Ascending aorta (tissue), 2 donors: Measurements from ENCODE around the gene DIPK1B. TPM values are rescaled to one million over a fixed set of nuclear protein-coding genes. Genes with fewer than 3 reads are reported as not detected.

Source experiments
- DNase-seq, 2 donors: peaks; one replicate each; pipeline ENCODE4 v3.0.0-alpha.2; 2019; ENCODE audit warnings: low spot score in 2 of 2
- H3K27ac ChIP-seq, 2 donors: fragments of 200-600 bp; sonication (generic); one replicate each; pipeline ENCODE4 v1.5.1; 2016 to 2017; ENCODE audit warnings: mild to moderate bottlenecking in 1 of 2
- H3K27me3 ChIP-seq: fragments of 200-600 bp; sonication (generic); one replicate; pipeline ENCODE4 v1.5.1; 2017
- H3K36me3 ChIP-seq, 2 donors: fragments of 200-600 bp; sonication (generic); one replicate each; pipeline ENCODE4 v1.5.1; 2016
- H3K4me1 ChIP-seq, 2 donors: fragments of 200-600 bp; sonication (generic); one replicate each; pipeline ENCODE4 v1.5.1; 2016 to 2017; ENCODE audit warnings: mild to moderate bottlenecking in 1 of 2
- H3K4me3 ChIP-seq, 2 donors: fragments of 200-600 bp; sonication (generic); one replicate each; pipeline ENCODE4 v1.5.1; 2016 to 2017; ENCODE audit warnings: mild to moderate bottlenecking in 1 of 2
- H3K9me3 ChIP-seq, 2 donors: fragments of 200-600 bp; sonication (generic); one replicate each; pipeline ENCODE4 v1.5.1; 2016
- CTCF ChIP-seq, 3 experiments: fragments of 200-600 bp in 2 of 3; fragments of 450-650 bp in 1 of 3; sonication (generic) in 2 of 3; IDR thresholded peaks; one replicate each; pipeline ENCODE4 v1.5.1; 2016 to 2019; ENCODE audit warnings: antibody characterized with exemption in 3 of 3, mild to moderate bottlenecking in 1 of 3, moderate library complexity in 1 of 3
- intact Hi-C: fragments of 100-400 bp; cut with DNase I; formaldehyde crosslinking; loops from one replicate; pipeline ENCODE4 v1.15.1; 2023
- total RNA-seq: library from RNA; depleted of rRNA; stranded (reverse); fragments of >200 nt; gene quantifications from one replicate; pipeline ENCODE4 v1.1.0, GENCODE V29; 2016

DIPK1B gene
- total RNA-seq, 1 donor from 2014 or later: 86.2 TPM

GRCh38 chr9:136732444-136733178 is 20.2 kb downstream of the DIPK1B start:
- intact Hi-C loops: no loop called here
- no peaks in the 10 kb centered on the region for H3K9me3 ChIP-seq
- DNase-seq: no peak

GRCh38 chr9:136733611-136734010 is 21.2 kb downstream of the DIPK1B start:
- intact Hi-C loops: no loop called here
- H3K27ac ChIP-seq: no peak overlapping the region
- no peak overlapping the region for H3K4me3 ChIP-seq
- H3K4me1 ChIP-seq: peaks cover 3 to 5% of the 10 kb centered on the region in 2 donors
- no peaks in the 10 kb centered on the region for H3K9me3 ChIP-seq
- H3K36me3 ChIP-seq: no peaks in the 10 kb centered on the region
- DNase-seq: no peak
- no peak for TF ChIP-seq CTCF (IDR thresholded peaks at IDR 0.05)
- H3K27me3 ChIP-seq: no peaks in the 10 kb centered on the region

More at GRCh38 chr9:136732444-136733178, 20.2 kb downstream of the DIPK1B start:
- Histone ChIP-seq H3K27ac (no peak overlapping the region), H3K4me1 (peaks cover 7 to 9% of the 10 kb centered on the region in 2 donors), H3K27me3 (no peaks in the 10 kb centered on the region), H3K4me3 (no peak overlapping the region), H3K36me3 (no peaks in the 10 kb centered on the region)
- no peak for TF ChIP-seq CTCF (IDR thresholded peaks at IDR 0.05)

GRCh38 chr9:136734837-136735496 is 22.6 kb downstream of the DIPK1B start:
- no peak overlapping the region for H3K4me3 ChIP-seq
- H3K27ac ChIP-seq: no peak overlapping the region
- intact Hi-C loops: no loop called here
- no peak for DNase-seq
- no peaks in the 10 kb centered on the region for H3K9me3 ChIP-seq
- H3K36me3 ChIP-seq: no peaks in the 10 kb centered on the region
- no peaks in the 10 kb centered on the region for H3K27me3 ChIP-seq
- no peaks in the 10 kb centered on the region for H3K4me1 ChIP-seq
- no peak for TF ChIP-seq CTCF (IDR thresholded peaks at IDR 0.05)

GRCh38 chr9:136735812-136736480 is 23.6 kb downstream of the DIPK1B start:
- Histone ChIP-seq H3K4me3 (no peak overlapping the region), H3K27me3 (no peaks in the 10 kb centered on the region), H3K9me3 (no peaks in the 10 kb centered on the region), H3K36me3 (no peaks in the 10 kb centered on the region), H3K4me1 (no peaks in the 10 kb centered on the region), H3K27ac (no peak overlapping the region)
- no peak for TF ChIP-seq CTCF (IDR thresholded peaks at IDR 0.05)
- no peak for DNase-seq
- intact Hi-C loops: no loop called here

GRCh38 chr9:136738960-136739359 is 26.6 kb downstream of the DIPK1B start:
- H3K27ac ChIP-seq: no peak overlapping the region
- H3K9me3 ChIP-seq: no peaks in the 10 kb centered on the region
- no peak overlapping the region for H3K4me3 ChIP-seq
- DNase-seq: no peak
- no peaks in the 10 kb centered on the region for H3K36me3 ChIP-seq
- no peaks in the 10 kb centered on the region for H3K4me1 ChIP-seq
- TF ChIP-seq CTCF (IDR thresholded peaks at IDR 0.05): no peak
- intact Hi-C loops: no loop called here
- peaks cover 10% of the 10 kb centered on the region for H3K27me3 ChIP-seq
